ENCODE results near the gene OSBPL6. TPM values are rescaled to one million over a fixed set of nuclear protein-coding genes. Genes with fewer than 3 reads are reported as not detected.

Gene OSBPL6
- 0.10 and 0.11 TPM in 2 replicates for total RNA-seq (2016; rRNA removed; fragmentation: Illumina TruSeq; extraction: Trizol)
- 0.10 TPM in 1 of 2 replicates, not detected in the other for total RNA-seq (2016; cell fraction: cytosol; rRNA removed; fragmentation: Illumina TruSeq; extraction: Trizol; ENCODE audit: low read depth)
- 0.04 and 0.12 TPM in 2 replicates for total RNA-seq (2016; cell fraction: insoluble cytoplasmic fraction; rRNA removed; fragmentation: Illumina TruSeq; extraction: Trizol)
- 0.06 TPM in 1 of 2 replicates, not detected in the other for total RNA-seq (2016; cell fraction: membrane; rRNA removed; fragmentation: Illumina TruSeq; extraction: Trizol)
- not detected in 2 replicates for total RNA-seq (2016; cell fraction: nucleus; rRNA removed; fragmentation: Illumina TruSeq; extraction: Trizol)
- 0.01 and 0.03 TPM in 2 replicates for polyA plus RNA-seq (2011; rRNA removed)
- 0.03 TPM in 2 replicates for polyA plus RNA-seq (2011; cell fraction: cytosol; rRNA removed)
- polyA plus RNA-seq (2011; cell fraction: nucleus; rRNA removed): not detected in 2 replicates
- polyA plus RNA-seq (2012): 0.07 TPM in 1 of 2 replicates, not detected in the other
- 0.03 TPM in 1 of 2 replicates, not detected in the other for polyA plus RNA-seq (2016; cell fraction: cytosol; fragmentation: Illumina TruSeq; extraction: Trizol; ENCODE audit: low read depth)
- polyA plus RNA-seq (2016; cell fraction: insoluble cytoplasmic fraction; fragmentation: Illumina TruSeq; extraction: Trizol; ENCODE audit: low read depth): 0.09 and 0.12 TPM in 2 replicates
- polyA plus RNA-seq (2016; cell fraction: membrane; fragmentation: Illumina TruSeq; extraction: Trizol; ENCODE audit: low read depth): 0.05 TPM in 1 of 2 replicates, not detected in the other
- polyA plus RNA-seq (2016; cell fraction: nucleus; fragmentation: Illumina TruSeq; extraction: Trizol; ENCODE audit: insufficient read depth, low read depth): 0.14 and 0.20 TPM in 2 replicates
- 4.1 TPM in 1 of 2 replicates, not detected in the other for polyA minus RNA-seq (2011; rRNA and poly(A)+ RNA removed; ENCODE audit: low replicate concordance)
- polyA minus RNA-seq (2011; cell fraction: cytosol; rRNA and poly(A)+ RNA removed): not detected in 2 replicates
- polyA minus RNA-seq (2011; cell fraction: nucleus; rRNA and poly(A)+ RNA removed): 0.12 TPM in 1 of 2 replicates, not detected in the other
- Bru-seq, nascent RNA: percentile 13 among the genes with signal in this experiment
- percentile 12 among the genes with signal in this experiment for BruChase-seq, experiment 1, labeled RNA remaining after a 6-hour chase
- BruChase-seq, experiment 2, labeled RNA remaining after a 2-hour chase: percentile 11 among the genes with signal in this experiment
- long read RNA-seq, experiment 1: 0 reads
- long read RNA-seq, experiment 2, partial matches to known transcripts: 0 of 1 reads
- long read RNA-seq, experiment 2, other reads (novel, unspliced or antisense): 1 of 1 reads

GRCh38 chr2:178193823-178194599 lies at the start of gene OSBPL6:
Gene OSBPL6 (plus strand): TSS chr2:178194512. CDS start chr2:178306185, 111,673 bp downstream.
- intact Hi-C loops (cut with micrococcal nuclease; ENCODE audit: unreplicated experiment): loop anchor here (5.0 kb wide), 2 partner anchors 62 to 82 kb away; partner anchors contain the start of gene RBM45
- H3K27ac ChIP-seq (ENCODE audit: extremely low read length, insufficient read depth, low read length): no peak within 1 kb of the TSS
- 3% methylated on average over 16 of the region's 90 CpGs for WGBS (ENCODE audit: low lambda C conversion rate)
- peaks cover 8 to 73% of the 10 kb centered on the region in 2 experiments for H3K27me3 ChIP-seq (ENCODE audit: control insufficient read depth in 1 of 2, insufficient read depth in 2 of 2, low read length in 2 of 2)
- H3K9me3 ChIP-seq (ENCODE audit: low read length): no peaks in the 10 kb centered on the region
- no peaks in the 10 kb centered on the region for H3K36me3 ChIP-seq (replicated peaks in 1 of 2; ENCODE audit: control insufficient read depth in 1 of 2, insufficient read depth in 2 of 2, low read length in 2 of 2)
- H3K4me2 ChIP-seq (ENCODE audit: low read depth, low read length): peak within 1 kb of the TSS; percentile 85
- CTCF ChIA-PET (ENCODE audit: low intra/inter-chr PET ratio, low total read pairs): no interaction called here
- DNase-seq (ENCODE audit: low spot score): peak; percentile 28
- in situ Hi-C loops (cut with HindIII; ENCODE audit: extremely low pct_ligation_motif_present, low pct_unique_long_range_greater_than_20kb): no loop called here
- POLR2A ChIA-PET: no interaction called here
- peaks cover 11% of the 10 kb centered on the region for H4K20me1 ChIP-seq (ENCODE audit: insufficient read depth, low read length)
- H3K79me2 ChIP-seq (ENCODE audit: insufficient read depth, low read length): no peaks in the 10 kb centered on the region
- no TSS peak for BruUV-seq (replicated peaks)
- H2AFZ ChIP-seq (ENCODE audit: low read length): no peak within 1 kb of the TSS
- no peak within 1 kb of the TSS; the same call in 1 of the 2 replicates for H3K9ac ChIP-seq (ENCODE audit: insufficient read depth, low read depth, low read length)
- H3K4me1 ChIP-seq (ENCODE audit: insufficient read depth, low read length): peaks cover 22% of the 10 kb centered on the region
- FAIRE-seq: no peak
- peak within 1 kb of the TSS; percentile 59 to 78 (median 66) for H3K4me3 ChIP-seq (replicated peaks in 1 of 3; ENCODE audit: insufficient read depth in 1 of 3, low read depth in 2 of 3, low read length in 3 of 3)
- peak; percentile 93 for ATAC-seq
- TF ChIP-seq NFYB (CRISPR knock-in tag; IDR thresholded peaks at IDR 0.05) (no peak), PAXIP1 (CRISPR knock-in tag; conservative IDR thresholded peaks at IDR 0.05) (no peak), MAX (IDR thresholded peaks at IDR 0.05) (0 out of 2 replicates have a peak, but pooled peaks have one; percentile 47), ZNF562 (CRISPR knock-in tag; IDR thresholded peaks at IDR 0.05; ENCODE audit: borderline replicate concordance) (0 out of 2 replicates have a peak, but pooled peaks have one; percentile 16), XRCC5 (optimal IDR thresholded peaks at IDR 0.05; ENCODE audit: low read length) (peak; percentile 34), MTF2 (CRISPR knock-in tag; IDR thresholded peaks at IDR 0.05; ENCODE audit: borderline replicate concordance) (peak; percentile 85), SIN3B (IDR thresholded peaks at IDR 0.05; ENCODE audit: low read length) (no peak), ATM (IDR thresholded peaks at IDR 0.05; ENCODE audit: borderline replicate concordance) (no peak), HIVEP1 (CRISPR knock-in tag; IDR thresholded peaks at IDR 0.05) (0 out of 2 replicates have a peak, but pooled peaks have one; percentile 14)
